ENCODE data around the gene ZNF664. TPM values are rescaled to one million over a fixed set of nuclear protein-coding genes. Genes with fewer than 3 reads are reported as not detected.

The ZNF664 gene
- total and polyA plus RNA-seq, 2 of the 8 experiments (the other 6 are each of a cell fraction or from before 2014, with no cell fraction given) = 22.8 to 51.4 TPM

DNA sequence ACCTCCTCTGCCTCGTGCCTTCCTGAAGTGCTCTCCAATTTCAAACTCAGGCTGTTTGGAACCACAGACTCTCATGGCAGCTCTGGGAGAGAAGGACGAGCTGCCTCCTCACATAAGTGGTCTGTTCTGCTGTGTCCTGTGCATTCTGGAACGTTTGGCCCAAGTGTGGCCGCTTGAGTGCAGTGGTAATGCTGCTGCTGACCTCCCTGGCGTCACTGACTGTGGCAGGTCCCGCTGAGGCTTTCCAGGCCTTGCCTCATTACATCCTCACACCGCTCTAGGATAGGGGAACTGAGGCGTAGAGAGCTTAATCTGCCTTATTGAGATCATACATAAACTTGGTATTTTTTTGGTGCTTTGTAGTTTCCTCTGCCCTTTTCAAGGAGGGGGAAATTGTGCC lies 14.6 kb upstream of the ZNF664 start:
- no peaks in the 10 kb centered on the region for H3K79me2 ChIP-seq (ENCODE audit: control insufficient read depth in 1 of 2, insufficient read depth in 2 of 2, low read length in 2 of 2)
- FAIRE-seq (no peak), DNase-seq (ENCODE audit: low read depth in 1 of 2, low spot score in 2 of 2) (no peak)
- no peak overlapping the region for H4K8ac ChIP-seq (ENCODE audit: extremely low read depth, insufficient read depth, low read length)
- H3K23me2 ChIP-seq (ENCODE audit: low read depth, low read length) = no peaks in the 10 kb centered on the region
- no peak overlapping the region for H2BK120ac ChIP-seq (replicated peaks; ENCODE audit: low read depth, low read length)
- H3K56ac ChIP-seq (replicated peaks; ENCODE audit: insufficient read length, low read depth, low read length) = no peak overlapping the region
- CTCF ChIA-PET (ENCODE audit: partially characterized antibody) = interaction anchor here (0.9 to 2.6 kb wide), 4 partner anchors 13 to 552 kb away, joined by 3 to 8 read pairs (median 6); no protein-coding TSS in a partner anchor
- H2BK12ac ChIP-seq (ENCODE audit: low read depth, low read length) = no peak overlapping the region
- peaks cover 15 to 47% (median 33%) of the 10 kb centered on the region in 4 experiments for H3K27me3 ChIP-seq (replicated peaks in 1 of 4; ENCODE audit: control insufficient read depth in 3 of 4, extremely low read depth in 1 of 4, insufficient read depth in 3 of 4, low read length in 3 of 4)
- 79% methylated on average over 8 of the region's 8 CpGs; no CpG with 5 or more reads in 1 of the 2 experiments for WGBS, 2 experiments (ENCODE audit: extremely low coverage in 1 of 2, insufficient coverage in 1 of 2, insufficient read length in 1 of 2, insufficient replicate concordance in 2 of 2, low coverage in 1 of 2, low lambda C conversion rate in 2 of 2, missing lambda C conversion rate in 1 of 2)
- H2AFZ ChIP-seq (ENCODE audit: low read length) = no peak overlapping the region
- H3K4me1 ChIP-seq (replicated peaks in 1 of 4; ENCODE audit: control insufficient read depth in 3 of 4, insufficient read depth in 4 of 4, low read length in 3 of 4) = no peaks in the 10 kb centered on the region
- H2BK20ac ChIP-seq (ENCODE audit: low read length) = no peak overlapping the region
- no peak overlapping the region for H3K23ac ChIP-seq (ENCODE audit: insufficient read length)
- H3K9ac ChIP-seq (replicated peaks in 1 of 4; ENCODE audit: extremely low read depth in 1 of 4, low read depth in 3 of 4, low read length in 3 of 4) = no peak overlapping the region
- H4K20me1 ChIP-seq (replicated peaks in 1 of 2; ENCODE audit: control insufficient read depth in 1 of 2, insufficient read depth in 2 of 2, low read length in 2 of 2) = peaks cover 6 to 7% of the 10 kb centered on the region in 2 experiments
- no peak overlapping the region for H4K91ac ChIP-seq (replicated peaks; ENCODE audit: insufficient read length, low read length)
- no peak overlapping the region for H4K5ac ChIP-seq (ENCODE audit: insufficient read length, low read depth, low read length)
- H3K36me3 ChIP-seq (ENCODE audit: control insufficient read depth in 2 of 4, insufficient read depth in 4 of 4, low read length in 3 of 4) = no peaks in the 10 kb centered on the region
- H3K4ac ChIP-seq (replicated peaks; ENCODE audit: insufficient read length, low read depth, low read length) = no peak overlapping the region
- H3K79me1 ChIP-seq (ENCODE audit: low read depth, low read length) = no peaks in the 10 kb centered on the region
- no peak overlapping the region for H3K18ac ChIP-seq (ENCODE audit: extremely low read depth, low read length)
- H2BK15ac ChIP-seq (ENCODE audit: low read length) = no peak overlapping the region
- no peak overlapping the region for H3K4me2 ChIP-seq (ENCODE audit: insufficient read depth in 1 of 2, low read depth in 2 of 2, low read length in 2 of 2)
- POLR2A ChIA-PET (ENCODE audit: partially characterized antibody) = no interaction called here
- no peak overlapping the region for H2AK5ac ChIP-seq (ENCODE audit: low read depth, low read length)
- no peak overlapping the region for H3K4me3 ChIP-seq (ENCODE audit: extremely low read depth in 1 of 4, insufficient read depth in 2 of 4, low read depth in 3 of 4, low read length in 4 of 4)
- H3K27ac ChIP-seq (ENCODE audit: low read depth, low read length) = no peak overlapping the region
- H2BK5ac ChIP-seq (ENCODE audit: low read depth, low read length) = no peak overlapping the region
- no peak overlapping the region for H3K14ac ChIP-seq (ENCODE audit: insufficient read length)
- H3K9me3 ChIP-seq (ENCODE audit: insufficient read depth in 2 of 2, low read depth in 1 of 2, low read length in 1 of 2) = no peaks in the 10 kb centered on the region
- no peak for TF ChIP-seq SIN3A (conservative IDR thresholded peaks at IDR 0.05 in 1 of 2, IDR thresholded peaks at IDR 0.05 in 1 of 2; ENCODE audit: low read depth in 1 of 2, low read length in 2 of 2)
- TF ChIP-seq RFX5 (IDR thresholded peaks at IDR 0.05; ENCODE audit: borderline replicate concordance, low read depth, low read length) = no peak
- TF ChIP-seq CHD2 (IDR thresholded peaks at IDR 0.05; ENCODE audit: low read length) = no peak
- TF ChIP-seq SP2 (IDR thresholded peaks at IDR 0.05; ENCODE audit: low read length) = no peak
- TF ChIP-seq YY1 (IDR thresholded peaks at IDR 0.05; ENCODE audit: low read depth, low read length) = no peak
- TF ChIP-seq POLR2AphosphoS5 (IDR thresholded peaks at IDR 0.05; ENCODE audit: low read depth, low read length) = no peak
- TF ChIP-seq SUZ12 (IDR thresholded peaks at IDR 0.05; ENCODE audit: low read length) = no peak
- no peak for TF ChIP-seq CHD1 (IDR thresholded peaks at IDR 0.05; ENCODE audit: low read depth, low read length)
- TF ChIP-seq EGR1 (IDR thresholded peaks at IDR 0.05; ENCODE audit: borderline replicate concordance, low read depth, low read length) = no peak
- no peak for TF ChIP-seq TCF12 (IDR thresholded peaks at IDR 0.05; ENCODE audit: low read depth, low read length)
- TF ChIP-seq TAF7 (optimal IDR thresholded peaks at IDR 0.05; ENCODE audit: borderline replicate concordance, low read depth, low read length) = no peak
- no peak for TF ChIP-seq TEAD4 (IDR thresholded peaks at IDR 0.05; ENCODE audit: low read depth, low read length)
- no peak for TF ChIP-seq ZNF274 (IDR thresholded peaks at IDR 0.05; ENCODE audit: borderline replicate concordance, extremely low read depth, low read length)
- TF ChIP-seq SAP30 (IDR thresholded peaks at IDR 0.05; ENCODE audit: insufficient read depth, insufficient replicate concordance, low read length) = no peak
- TF ChIP-seq GABPA (IDR thresholded peaks at IDR 0.05; ENCODE audit: borderline replicate concordance, insufficient read depth, low read length) = no peak
